ENCODE results near the gene NRP1. TPM values are rescaled to one million over a fixed set of nuclear protein-coding genes. Genes with fewer than 3 reads are reported as not detected.

NRP1 gene
- total and polyA plus RNA-seq, 8 donors = 79.8 to 203 (median 164) TPM

DNA sequence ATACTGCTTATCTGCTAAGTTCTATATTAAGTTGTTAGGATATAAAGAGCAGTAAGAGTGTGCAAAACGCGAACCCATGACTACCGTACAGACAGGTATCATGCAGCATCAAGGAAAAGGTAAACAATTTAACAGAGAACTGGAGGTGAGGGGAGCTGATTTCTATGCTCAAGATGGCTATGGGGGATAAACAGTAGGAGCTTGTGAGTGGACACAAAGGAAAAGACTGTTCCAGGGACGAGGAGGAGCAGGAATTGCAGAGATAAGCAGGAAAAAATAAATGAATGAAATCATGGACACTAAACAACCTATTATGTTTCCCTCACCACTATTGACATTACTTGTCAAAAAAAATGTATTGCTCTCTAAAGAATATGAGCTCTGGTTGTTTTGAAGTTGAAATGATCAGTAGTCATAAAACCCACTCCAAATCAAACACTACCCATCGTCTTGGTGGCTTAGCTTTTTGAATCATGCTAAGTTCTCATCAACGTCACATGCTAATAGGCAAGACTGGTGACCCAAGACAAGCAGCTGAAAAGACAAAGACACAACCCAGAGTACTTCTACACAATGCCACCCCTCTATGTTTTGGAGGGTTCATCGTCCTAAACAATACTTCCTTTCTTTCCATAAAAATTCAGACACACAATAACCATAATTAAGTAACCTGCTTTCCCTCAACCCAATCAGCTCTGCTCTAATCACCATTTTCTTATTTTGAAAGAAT lies 102.7 kb downstream of the NRP1 start:
- no peaks in the 10 kb centered on the region for H3K9me3 ChIP-seq
- no peak for ATAC-seq
- no peaks in the 10 kb centered on the region for H3K27me3 ChIP-seq
- no peaks in the 10 kb centered on the region for H3K36me3 ChIP-seq
- DNase-seq = no peak
- intact Hi-C loops (cut with DNase I) = no loop called here
- H3K4me1 ChIP-seq = peaks cover 6 to 17% of the 10 kb centered on the region in 2 donors
- H3K4me3 ChIP-seq = no peak overlapping the region
- H3K27ac ChIP-seq = peak overlapping the region in 1 of 2 donors; percentile 15
- TF ChIP-seq, protein P1, sequence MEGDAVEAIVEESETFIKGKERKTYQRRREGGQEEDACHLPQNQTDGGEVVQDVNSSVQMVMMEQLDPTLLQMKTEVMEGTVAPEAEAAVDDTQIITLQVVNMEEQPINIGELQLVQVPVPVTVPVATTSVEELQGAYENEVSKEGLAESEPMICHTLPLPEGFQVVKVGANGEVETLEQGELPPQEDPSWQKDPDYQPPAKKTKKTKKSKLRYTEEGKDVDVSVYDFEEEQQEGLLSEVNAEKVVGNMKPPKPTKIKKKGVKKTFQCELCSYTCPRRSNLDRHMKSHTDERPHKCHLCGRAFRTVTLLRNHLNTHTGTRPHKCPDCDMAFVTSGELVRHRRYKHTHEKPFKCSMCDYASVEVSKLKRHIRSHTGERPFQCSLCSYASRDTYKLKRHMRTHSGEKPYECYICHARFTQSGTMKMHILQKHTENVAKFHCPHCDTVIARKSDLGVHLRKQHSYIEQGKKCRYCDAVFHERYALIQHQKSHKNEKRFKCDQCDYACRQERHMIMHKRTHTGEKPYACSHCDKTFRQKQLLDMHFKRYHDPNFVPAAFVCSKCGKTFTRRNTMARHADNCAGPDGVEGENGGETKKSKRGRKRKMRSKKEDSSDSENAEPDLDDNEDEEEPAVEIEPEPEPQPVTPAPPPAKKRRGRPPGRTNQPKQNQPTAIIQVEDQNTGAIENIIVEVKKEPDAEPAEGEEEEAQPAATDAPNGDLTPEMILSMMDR (IDR thresholded peaks at IDR 0.05) = no peak

DNA sequence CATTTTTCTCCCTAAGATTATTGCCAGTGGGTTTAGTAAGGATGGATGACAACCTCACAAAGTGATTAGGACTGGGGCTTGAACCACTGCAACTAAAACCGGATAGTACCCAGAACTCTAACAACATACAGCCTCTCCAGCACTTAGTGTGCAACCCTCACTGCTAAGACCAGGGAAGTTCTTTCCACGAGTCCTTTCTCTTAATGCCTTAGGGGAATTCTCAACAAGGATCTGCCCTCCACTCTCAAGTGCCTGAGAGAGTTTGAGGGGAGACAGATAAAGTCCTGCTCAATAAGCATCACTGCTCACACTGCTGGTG lies 104.6 kb downstream of the NRP1 start:
- ATAC-seq (peak; percentile 40), DNase-seq (no peak)
- H3K36me3 ChIP-seq = peaks cover 0 to 16% of the 10 kb centered on the region in 2 donors
- H3K4me3 ChIP-seq = no peak overlapping the region
- peaks cover 0 to 17% of the 10 kb centered on the region in 2 donors for H3K4me1 ChIP-seq
- H3K9me3 ChIP-seq = no peaks in the 10 kb centered on the region
- TF ChIP-seq, protein P1 (IDR thresholded peaks at IDR 0.05) = no peak
- intact Hi-C loops (cut with DNase I) = no loop called here
- no peaks in the 10 kb centered on the region for H3K27me3 ChIP-seq
- peak overlapping the region; percentile 5 to 45 for H3K27ac ChIP-seq

DNA sequence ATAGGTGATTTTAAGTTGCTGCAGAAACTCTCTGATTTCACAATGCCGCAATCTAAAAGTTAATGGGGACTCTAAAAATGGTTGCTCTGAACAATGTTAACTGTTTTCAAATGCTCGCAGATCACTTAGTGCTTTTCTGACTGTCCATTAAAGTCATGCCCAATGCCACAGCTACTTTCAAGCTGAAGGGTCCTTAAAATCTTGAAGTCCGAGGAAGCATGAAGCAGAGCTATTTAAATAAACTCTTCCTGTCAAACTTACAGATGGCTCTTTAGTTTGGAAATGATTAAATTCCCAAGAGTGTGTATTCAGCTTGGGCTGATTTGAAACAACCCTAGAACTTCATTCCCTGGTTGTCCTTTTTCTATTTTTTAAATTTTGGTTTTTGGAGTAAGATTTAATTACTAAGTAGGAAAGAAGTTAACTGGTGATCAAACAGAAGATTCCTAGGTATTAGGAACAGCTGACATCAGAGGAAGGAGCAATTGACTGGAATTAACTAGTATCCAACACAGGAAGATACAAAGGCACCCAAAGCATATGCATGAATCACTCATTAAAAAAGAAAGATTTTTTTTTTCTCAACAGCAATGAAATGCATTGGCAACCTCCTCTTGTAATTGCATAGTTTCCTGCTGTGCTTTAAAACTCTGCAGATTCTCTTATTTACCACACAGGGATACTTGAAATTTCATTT lies 105.1 kb downstream of the NRP1 start:
- TF ChIP-seq, protein P1 (IDR thresholded peaks at IDR 0.05) = no peak
- peaks cover 0 to 21% of the 10 kb centered on the region in 2 donors for H3K36me3 ChIP-seq
- H3K27me3 ChIP-seq = no peaks in the 10 kb centered on the region
- ATAC-seq (peak; percentile 83), DNase-seq (no peak)
- H3K9me3 ChIP-seq = no peaks in the 10 kb centered on the region
- no peak overlapping the region for H3K4me3 ChIP-seq
- peaks cover 0 to 16% of the 10 kb centered on the region in 2 donors for H3K4me1 ChIP-seq
- peak overlapping the region; percentile 10 to 45 for H3K27ac ChIP-seq
- intact Hi-C loops (cut with DNase I) = no loop called here

DNA sequence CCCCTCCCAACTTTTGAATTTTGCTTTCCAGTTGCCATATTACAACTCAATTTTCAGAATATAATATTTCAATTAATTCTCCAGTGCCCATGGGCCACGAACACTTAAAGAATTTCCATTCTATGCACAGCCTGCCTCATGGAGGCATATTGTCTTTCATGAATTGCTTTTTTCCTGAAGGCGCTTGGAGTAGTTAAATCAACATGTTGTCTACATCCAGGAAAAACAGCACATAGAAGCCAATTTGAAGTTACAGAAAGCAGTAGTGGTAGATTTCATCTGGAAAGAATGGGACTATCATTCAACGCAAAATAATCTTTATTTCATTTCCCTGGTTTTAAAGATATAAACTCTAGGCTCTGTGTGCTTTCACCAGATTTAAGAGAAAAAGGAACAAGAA lies 106.0 kb downstream of the NRP1 start:
- Histone ChIP-seq H3K27ac (no peak overlapping the region), H3K4me1 (peaks cover 0 to 13% of the 10 kb centered on the region in 2 donors)
- ATAC-seq = no peak

DNA sequence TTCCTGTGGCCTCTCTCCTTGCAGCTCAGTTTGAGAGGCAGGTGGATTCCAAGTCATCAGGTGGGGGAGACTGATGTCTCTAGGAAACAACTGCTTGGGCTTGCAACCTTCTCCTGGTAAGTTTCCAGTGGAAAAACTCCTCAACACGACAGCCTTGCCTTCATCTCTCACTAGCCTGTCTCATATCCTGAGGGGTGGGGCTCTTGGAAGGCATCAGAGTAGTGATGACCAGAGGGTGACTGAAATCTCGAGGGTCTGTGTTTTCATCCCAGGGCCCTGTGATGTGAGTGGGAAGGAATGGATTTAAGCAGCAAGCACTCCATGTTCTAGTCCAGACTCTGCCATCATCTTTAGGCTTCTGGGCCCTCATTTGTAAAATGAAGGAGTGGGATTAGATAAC lies 107.0 kb downstream of the NRP1 start:
- intact Hi-C loops (cut with DNase I) = no loop called here
- H3K9me3 ChIP-seq = no peaks in the 10 kb centered on the region
- ATAC-seq (no peak), DNase-seq (no peak)
- H3K27me3 ChIP-seq = no peaks in the 10 kb centered on the region
- peaks cover 0 to 13% of the 10 kb centered on the region in 2 donors for H3K4me1 ChIP-seq
- H3K36me3 ChIP-seq = peaks cover 0 to 38% of the 10 kb centered on the region in 2 donors
- TF ChIP-seq, protein P1 (IDR thresholded peaks at IDR 0.05) = no peak
- no peak overlapping the region for H3K4me3 ChIP-seq
- peak overlapping the region in 1 of 2 donors; percentile 21 for H3K27ac ChIP-seq

More for the DNA sequence above, 106.0 kb downstream of the NRP1 start:
- peaks cover 0 to 30% of the 10 kb centered on the region in 2 donors for H3K36me3 ChIP-seq
- DNase-seq = no peak
- TF ChIP-seq, protein P1 (IDR thresholded peaks at IDR 0.05) = no peak
- intact Hi-C loops (cut with DNase I) = no loop called here
- no peaks in the 10 kb centered on the region for H3K9me3 ChIP-seq
- H3K27me3 ChIP-seq = no peaks in the 10 kb centered on the region
- no peak overlapping the region for H3K4me3 ChIP-seq
